Liver (tissue), 9 donors: ENCODE results near the gene CEP63. TPM values are rescaled to one million over a fixed set of nuclear protein-coding genes. Genes with fewer than 3 reads are reported as not detected.

ENCODE experiments used
- DNase-seq: peaks from one replicate; pipeline ENCODE4 v3.0.0-alpha.2; 2017; ENCODE audit warnings: low spot score
- H3K27ac ChIP-seq, 2 donors: one replicate each; pipeline ENCODE4 v1.7.0; 2013; ENCODE audit warnings: inconsistent platforms in 2 of 2, low read length in 2 of 2, control low read depth in 1 of 2, low read depth in 1 of 2, mild to moderate bottlenecking in 1 of 2
- H3K27me3 ChIP-seq, 4 donors: one replicate each; pipeline versions ENCODE4 v1.6.1 to v1.7.0; 2013; ENCODE audit warnings: low read length in 3 of 4, inconsistent platforms in 1 of 4, mild to moderate bottlenecking in 1 of 4, moderate library complexity in 1 of 4; ENCODE audit not compliant: control insufficient read depth in 4 of 4, insufficient read depth in 4 of 4
- H3K36me3 ChIP-seq, 4 donors: one replicate each; pipeline versions ENCODE4 v1.6.1 to v1.7.0; 2013; ENCODE audit warnings: low read length in 3 of 4, mild to moderate bottlenecking in 3 of 4, low read depth in 1 of 4, moderate library complexity in 1 of 4; ENCODE audit not compliant: control insufficient read depth in 4 of 4, insufficient read depth in 3 of 4
- H3K4me1 ChIP-seq, 4 donors: one replicate each; pipeline versions ENCODE4 v1.6.1 to v1.7.0; 2013; ENCODE audit warnings: low read length in 3 of 4, mild to moderate bottlenecking in 3 of 4, moderate library complexity in 1 of 4; ENCODE audit not compliant: control insufficient read depth in 4 of 4, insufficient read depth in 4 of 4
- H3K4me3 ChIP-seq, 3 donors: one replicate each; pipeline versions ENCODE4 v1.6.1 to v1.7.0; 2013; ENCODE audit warnings: low read length in 3 of 3, control low read depth in 1 of 3, low read depth in 1 of 3, mild to moderate bottlenecking in 1 of 3
- H3K9ac ChIP-seq, 2 donors: one replicate each; pipeline ENCODE4 v1.7.0; 2013; ENCODE audit warnings: low read length in 2 of 2, mild to moderate bottlenecking in 2 of 2, moderate library complexity in 2 of 2, control low read depth in 1 of 2, low read depth in 1 of 2
- H3K9me3 ChIP-seq, 4 donors: one replicate each; pipeline versions ENCODE4 v1.6.1 to v1.7.0; 2013; ENCODE audit warnings: low read length in 3 of 4; ENCODE audit not compliant: control insufficient read depth in 4 of 4
- EGR1 ChIP-seq, 2 donors: IDR thresholded peaks; 2 replicates each; pipeline ENCODE4 v1.6.1; 2016 to 2018; ENCODE audit warnings: antibody characterized with exemption in 2 of 2, low read depth in 2 of 2
- FOXA1 ChIP-seq: IDR thresholded peaks from 2 replicates; pipeline ENCODE4 v1.6.1; 2016; ENCODE audit warnings: antibody characterized with exemption
- FOXA2 ChIP-seq: IDR thresholded peaks from 2 replicates; pipeline ENCODE4 v1.6.1; 2016; ENCODE audit warnings: antibody characterized with exemption
- GABPA ChIP-seq, 2 donors: IDR thresholded peaks in 1 of 2; conservative IDR thresholded peaks in 1 of 2; 2 replicates each; pipeline ENCODE4 v1.6.1; 2016; ENCODE audit warnings: antibody characterized with exemption in 2 of 2, mild to moderate bottlenecking in 1 of 2, moderate library complexity in 1 of 2
- HNF4A ChIP-seq, 2 donors: conservative IDR thresholded peaks; 2 replicates each; pipeline ENCODE4 v1.6.1; 2016; ENCODE audit warnings: antibody characterized with exemption in 2 of 2, mild to moderate bottlenecking in 2 of 2
- HNF4G ChIP-seq: IDR thresholded peaks from 2 replicates; pipeline ENCODE4 v1.6.1; 2016; ENCODE audit warnings: antibody characterized with exemption
- JUND ChIP-seq, 2 donors: IDR thresholded peaks; 2 replicates each; pipeline ENCODE4 v1.6.1; 2016; ENCODE audit warnings: antibody characterized with exemption in 2 of 2
- NR2F2 ChIP-seq: IDR thresholded peaks from 2 replicates; pipeline ENCODE4 v1.6.1; 2016; ENCODE audit warnings: antibody characterized with exemption
- RAD21 ChIP-seq, 2 donors: IDR thresholded peaks; 2 replicates each; pipeline ENCODE4 v1.6.1; 2016; ENCODE audit warnings: antibody characterized with exemption in 2 of 2, mild to moderate bottlenecking in 2 of 2
- RXRA ChIP-seq, 2 donors: IDR thresholded peaks; 2 replicates each; pipeline ENCODE4 v1.6.1; 2017 to 2018; ENCODE audit warnings: antibody characterized with exemption in 2 of 2, mild to moderate bottlenecking in 1 of 2
- SP1 ChIP-seq: IDR thresholded peaks from 2 replicates; pipeline ENCODE4 v1.6.1; 2018; ENCODE audit warnings: antibody characterized with exemption, mild to moderate bottlenecking
- TAF1 ChIP-seq: conservative IDR thresholded peaks from 2 replicates; pipeline ENCODE4 v1.6.1; 2016; ENCODE audit warnings: antibody characterized with exemption, mild to moderate bottlenecking
- YY1 ChIP-seq: IDR thresholded peaks from 2 replicates; pipeline ENCODE4 v1.6.1; 2016; ENCODE audit warnings: antibody characterized with exemption, mild to moderate bottlenecking
- WGBS: extraction: QIAGEN DNeasy Blood & Tissue Kit; methylation state at CpG from one replicate; pipeline ENCODE4 v1.1.7; 2013; 5-methylcytosine and 5-hydroxymethylcytosine counted together
- polyA plus RNA-seq, 2 donors: library from polyadenylated mRNA; stranded (reverse) in 1 of 2; unstranded in 1 of 2; fragments of 200-250 nt in 1 of 2; fragments of >200 nt in 1 of 2; fragmentation: Nextera tagmentation in 1 of 2; extraction: Ambion mirVana in 1 of 2; gene quantifications; one replicate each; pipeline versions ENCODE4 v1.2.1 to v1.2.3, GENCODE V29; 2013 to 2015
- total RNA-seq, 2 donors: library from RNA; depleted of rRNA; stranded (reverse); fragments of >200 nt; gene quantifications; one replicate each; pipeline ENCODE4 v1.2.3, GENCODE V29; 2014
- TF ChIP-seq, protein P1 (sequence below): IDR thresholded peaks from 2 replicates; pipeline ENCODE4 v1.6.1; 2016; ENCODE audit warnings: antibody characterized with exemption
- TF ChIP-seq, protein P2 (sequence below): IDR thresholded peaks from 2 replicates; pipeline ENCODE4 v1.6.1; 2016; ENCODE audit warnings: antibody characterized with exemption
- TF ChIP-seq, protein P3 (sequence below): fragments of 150-350 bp; IDR thresholded peaks from 2 replicates; pipeline ENCODE4 v1.5.1; 2017; ENCODE audit warnings: improper control_type of control experiment, low read depth, low read length; ENCODE audit not compliant: missing input control
- TF ChIP-seq, protein P4 (sequence below): IDR thresholded peaks from 2 replicates; pipeline ENCODE4 v1.6.1; 2016; ENCODE audit warnings: antibody characterized with exemption
- TF ChIP-seq, protein P5 (sequence below): IDR thresholded peaks from 2 replicates; pipeline ENCODE4 v1.6.1; 2016; ENCODE audit warnings: antibody characterized with exemption, mild to moderate bottlenecking
- donor health status: healthy.
- donor health status: healthy.
- donor health status: healthy.
- donor health status: healthy.
- donor health status: healthy.

The CEP63 gene
- total and polyA plus RNA-seq, 4 donors: 8.1 to 16.1 (median 12.7) TPM

DNA sequence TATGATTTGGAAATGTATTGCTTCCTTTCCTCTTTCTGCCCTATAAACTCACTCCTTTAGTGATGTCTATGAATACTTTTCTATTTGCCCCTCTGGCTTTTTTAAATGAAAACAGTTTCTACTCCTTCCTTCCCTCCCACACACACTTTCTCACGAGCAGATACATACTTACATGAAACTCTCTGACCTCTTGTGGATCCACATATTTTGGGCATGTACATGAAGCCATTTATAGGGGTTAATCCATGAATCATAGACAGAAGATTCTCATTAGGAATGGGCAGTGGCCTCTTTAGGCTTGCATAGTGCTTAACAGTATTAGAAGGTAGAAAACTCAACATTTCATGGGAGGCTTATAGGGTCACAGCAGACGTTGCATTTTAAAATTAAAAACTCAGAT, 24.9 kb upstream of the CEP63 start:
- TF ChIP-seq SP1: no peak
- TF ChIP-seq RXRA (IDR thresholded peaks at IDR 0.05): no peak
- TF ChIP-seq, protein P1, sequence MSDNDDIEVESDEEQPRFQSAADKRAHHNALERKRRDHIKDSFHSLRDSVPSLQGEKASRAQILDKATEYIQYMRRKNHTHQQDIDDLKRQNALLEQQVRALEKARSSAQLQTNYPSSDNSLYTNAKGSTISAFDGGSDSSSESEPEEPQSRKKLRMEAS: no peak
- no peak for TF ChIP-seq EGR1 (IDR thresholded peaks at IDR 0.05; ENCODE audit: low read depth in 2 of 2)
- no peak for TF ChIP-seq YY1
- no peak for TF ChIP-seq FOXA1
- no peak for TF ChIP-seq TAF1
- no peak for TF ChIP-seq RAD21 (IDR thresholded peaks at IDR 0.05)
- TF ChIP-seq JUND (IDR thresholded peaks at IDR 0.05): no peak
- no peak for TF ChIP-seq HNF4G
- TF ChIP-seq, protein P2, sequence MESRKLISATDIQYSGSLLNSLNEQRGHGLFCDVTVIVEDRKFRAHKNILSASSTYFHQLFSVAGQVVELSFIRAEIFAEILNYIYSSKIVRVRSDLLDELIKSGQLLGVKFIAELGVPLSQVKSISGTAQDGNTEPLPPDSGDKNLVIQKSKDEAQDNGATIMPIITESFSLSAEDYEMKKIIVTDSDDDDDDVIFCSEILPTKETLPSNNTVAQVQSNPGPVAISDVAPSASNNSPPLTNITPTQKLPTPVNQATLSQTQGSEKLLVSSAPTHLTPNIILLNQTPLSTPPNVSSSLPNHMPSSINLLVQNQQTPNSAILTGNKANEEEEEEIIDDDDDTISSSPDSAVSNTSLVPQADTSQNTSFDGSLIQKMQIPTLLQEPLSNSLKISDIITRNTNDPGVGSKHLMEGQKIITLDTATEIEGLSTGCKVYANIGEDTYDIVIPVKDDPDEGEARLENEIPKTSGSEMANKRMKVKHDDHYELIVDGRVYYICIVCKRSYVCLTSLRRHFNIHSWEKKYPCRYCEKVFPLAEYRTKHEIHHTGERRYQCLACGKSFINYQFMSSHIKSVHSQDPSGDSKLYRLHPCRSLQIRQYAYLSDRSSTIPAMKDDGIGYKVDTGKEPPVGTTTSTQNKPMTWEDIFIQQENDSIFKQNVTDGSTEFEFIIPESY: no peak
- TF ChIP-seq, protein P3, sequence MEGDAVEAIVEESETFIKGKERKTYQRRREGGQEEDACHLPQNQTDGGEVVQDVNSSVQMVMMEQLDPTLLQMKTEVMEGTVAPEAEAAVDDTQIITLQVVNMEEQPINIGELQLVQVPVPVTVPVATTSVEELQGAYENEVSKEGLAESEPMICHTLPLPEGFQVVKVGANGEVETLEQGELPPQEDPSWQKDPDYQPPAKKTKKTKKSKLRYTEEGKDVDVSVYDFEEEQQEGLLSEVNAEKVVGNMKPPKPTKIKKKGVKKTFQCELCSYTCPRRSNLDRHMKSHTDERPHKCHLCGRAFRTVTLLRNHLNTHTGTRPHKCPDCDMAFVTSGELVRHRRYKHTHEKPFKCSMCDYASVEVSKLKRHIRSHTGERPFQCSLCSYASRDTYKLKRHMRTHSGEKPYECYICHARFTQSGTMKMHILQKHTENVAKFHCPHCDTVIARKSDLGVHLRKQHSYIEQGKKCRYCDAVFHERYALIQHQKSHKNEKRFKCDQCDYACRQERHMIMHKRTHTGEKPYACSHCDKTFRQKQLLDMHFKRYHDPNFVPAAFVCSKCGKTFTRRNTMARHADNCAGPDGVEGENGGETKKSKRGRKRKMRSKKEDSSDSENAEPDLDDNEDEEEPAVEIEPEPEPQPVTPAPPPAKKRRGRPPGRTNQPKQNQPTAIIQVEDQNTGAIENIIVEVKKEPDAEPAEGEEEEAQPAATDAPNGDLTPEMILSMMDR: no peak
- no peak for TF ChIP-seq GABPA (IDR thresholded peaks at IDR 0.05 in 1 of 2, conservative IDR thresholded peaks at IDR 0.05 in 1 of 2)
- TF ChIP-seq, protein P4, sequence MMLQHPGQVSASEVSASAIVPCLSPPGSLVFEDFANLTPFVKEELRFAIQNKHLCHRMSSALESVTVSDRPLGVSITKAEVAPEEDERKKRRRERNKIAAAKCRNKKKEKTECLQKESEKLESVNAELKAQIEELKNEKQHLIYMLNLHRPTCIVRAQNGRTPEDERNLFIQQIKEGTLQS: no peak
- TF ChIP-seq, protein P5, sequence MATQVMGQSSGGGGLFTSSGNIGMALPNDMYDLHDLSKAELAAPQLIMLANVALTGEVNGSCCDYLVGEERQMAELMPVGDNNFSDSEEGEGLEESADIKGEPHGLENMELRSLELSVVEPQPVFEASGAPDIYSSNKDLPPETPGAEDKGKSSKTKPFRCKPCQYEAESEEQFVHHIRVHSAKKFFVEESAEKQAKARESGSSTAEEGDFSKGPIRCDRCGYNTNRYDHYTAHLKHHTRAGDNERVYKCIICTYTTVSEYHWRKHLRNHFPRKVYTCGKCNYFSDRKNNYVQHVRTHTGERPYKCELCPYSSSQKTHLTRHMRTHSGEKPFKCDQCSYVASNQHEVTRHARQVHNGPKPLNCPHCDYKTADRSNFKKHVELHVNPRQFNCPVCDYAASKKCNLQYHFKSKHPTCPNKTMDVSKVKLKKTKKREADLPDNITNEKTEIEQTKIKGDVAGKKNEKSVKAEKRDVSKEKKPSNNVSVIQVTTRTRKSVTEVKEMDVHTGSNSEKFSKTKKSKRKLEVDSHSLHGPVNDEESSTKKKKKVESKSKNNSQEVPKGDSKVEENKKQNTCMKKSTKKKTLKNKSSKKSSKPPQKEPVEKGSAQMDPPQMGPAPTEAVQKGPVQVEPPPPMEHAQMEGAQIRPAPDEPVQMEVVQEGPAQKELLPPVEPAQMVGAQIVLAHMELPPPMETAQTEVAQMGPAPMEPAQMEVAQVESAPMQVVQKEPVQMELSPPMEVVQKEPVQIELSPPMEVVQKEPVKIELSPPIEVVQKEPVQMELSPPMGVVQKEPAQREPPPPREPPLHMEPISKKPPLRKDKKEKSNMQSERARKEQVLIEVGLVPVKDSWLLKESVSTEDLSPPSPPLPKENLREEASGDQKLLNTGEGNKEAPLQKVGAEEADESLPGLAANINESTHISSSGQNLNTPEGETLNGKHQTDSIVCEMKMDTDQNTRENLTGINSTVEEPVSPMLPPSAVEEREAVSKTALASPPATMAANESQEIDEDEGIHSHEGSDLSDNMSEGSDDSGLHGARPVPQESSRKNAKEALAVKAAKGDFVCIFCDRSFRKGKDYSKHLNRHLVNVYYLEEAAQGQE: no peak
- TF ChIP-seq NR2F2: no peak
- TF ChIP-seq FOXA2: no peak
- TF ChIP-seq HNF4A (conservative IDR thresholded peaks at IDR 0.05): no peak
- Histone ChIP-seq H3K4me3 (no peak overlapping the region), H3K9me3 (no peaks in the 10 kb centered on the region), H3K9ac (no peak overlapping the region), H3K27ac (no peak overlapping the region), H3K27me3 (no peaks in the 10 kb centered on the region), H3K4me1 (no peaks in the 10 kb centered on the region), H3K36me3 (no peaks in the 10 kb centered on the region)
- WGBS: 77% methylated on average over 2 of the region's 2 CpGs
- DNase-seq: no peak
